ENCODE measurements around the gene EFHD2.

EFHD2 gene

GRCh38 chr1:15391366-15391765, 18.3 kb upstream of the EFHD2 start:
- Histone ChIP-seq H4K20me1 (ENCODE audit: insufficient read depth) (no peaks in the 10 kb centered on the region), H3K4me1 (ENCODE audit: low read depth, poor library complexity, severe bottlenecking) (no peaks in the 10 kb centered on the region), H3K36me3 (ENCODE audit: insufficient read depth) (no peaks in the 10 kb centered on the region), H3K4me3 (IDR thresholded peaks at IDR 0.05; ENCODE audit: insufficient read depth, low read depth, low read length) (no peak overlapping the region), H2AFZ (ENCODE audit: low read depth) (no peak overlapping the region), H3K27me3 (ENCODE audit: insufficient read depth, low read depth) (peaks cover 4% of the 10 kb centered on the region; the same call in 1 of the 2 replicates), H3K4me2 (no peak overlapping the region), H3K79me2 (ENCODE audit: insufficient read depth, low read depth) (no peaks in the 10 kb centered on the region), H3K9ac (no peak overlapping the region), H3K27ac (no peak overlapping the region)
- no peak for TF ChIP-seq CTCF (conservative IDR thresholded peaks at IDR 0.05; ENCODE audit: low read depth, low read length)

- TF ChIP-seq CTCF (conservative IDR thresholded peaks at IDR 0.05; ENCODE audit: low read depth, low read length): no peak
- H3K27me3 ChIP-seq (ENCODE audit: insufficient read depth, low read depth): peaks cover 4% of the 10 kb centered on the region; the same call in 1 of the 2 replicates
- no peaks in the 10 kb centered on the region for H3K36me3 ChIP-seq (ENCODE audit: insufficient read depth)
- no peak overlapping the region for H3K4me2 ChIP-seq
- no peaks in the 10 kb centered on the region for H3K79me2 ChIP-seq (ENCODE audit: insufficient read depth, low read depth)
- H4K20me1 ChIP-seq (ENCODE audit: insufficient read depth): no peaks in the 10 kb centered on the region
- no peak overlapping the region for H2AFZ ChIP-seq (ENCODE audit: low read depth)
- no peaks in the 10 kb centered on the region for H3K4me1 ChIP-seq (ENCODE audit: low read depth, poor library complexity, severe bottlenecking)
- H3K27ac ChIP-seq: no peak overlapping the region
- no peak overlapping the region for H3K9ac ChIP-seq
- H3K4me3 ChIP-seq (IDR thresholded peaks at IDR 0.05; ENCODE audit: insufficient read depth, low read depth, low read length): no peak overlapping the region
Observed at GRCh38 chr1:15393475-15394257, 16.0 kb upstream of the EFHD2 start.

GRCh38 chr1:15394258-15394690, 15.4 kb upstream of the EFHD2 start:
- H3K79me2 ChIP-seq (ENCODE audit: insufficient read depth, low read depth): no peaks in the 10 kb centered on the region
- H3K4me2 ChIP-seq: no peak overlapping the region
- no peak for TF ChIP-seq CTCF (conservative IDR thresholded peaks at IDR 0.05; ENCODE audit: low read depth, low read length)
- no peak overlapping the region for H2AFZ ChIP-seq (ENCODE audit: low read depth)
- H4K20me1 ChIP-seq (ENCODE audit: insufficient read depth): no peaks in the 10 kb centered on the region
- H3K9ac ChIP-seq: no peak overlapping the region
- H3K27ac ChIP-seq: no peak overlapping the region
- H3K36me3 ChIP-seq (ENCODE audit: insufficient read depth): no peaks in the 10 kb centered on the region
- peaks cover 4% of the 10 kb centered on the region; the same call in 1 of the 2 replicates for H3K27me3 ChIP-seq (ENCODE audit: insufficient read depth, low read depth)
- no peak overlapping the region for H3K4me3 ChIP-seq (IDR thresholded peaks at IDR 0.05; ENCODE audit: insufficient read depth, low read depth, low read length)
- H3K4me1 ChIP-seq (ENCODE audit: low read depth, poor library complexity, severe bottlenecking): no peaks in the 10 kb centered on the region

- peaks cover 2% of the 10 kb centered on the region; the same call in 1 of the 2 replicates for H3K27me3 ChIP-seq (ENCODE audit: insufficient read depth, low read depth)
- no peaks in the 10 kb centered on the region for H3K4me1 ChIP-seq (ENCODE audit: low read depth, poor library complexity, severe bottlenecking)
- TF ChIP-seq CTCF (conservative IDR thresholded peaks at IDR 0.05; ENCODE audit: low read depth, low read length): no peak
Observed at GRCh38 chr1:15397236-15397635, 12.5 kb upstream of the EFHD2 start.

More at GRCh38 chr1:15397236-15397635, 12.5 kb upstream of the EFHD2 start:
- Histone ChIP-seq H3K79me2 (ENCODE audit: insufficient read depth, low read depth) (no peaks in the 10 kb centered on the region), H3K4me3 (IDR thresholded peaks at IDR 0.05; ENCODE audit: insufficient read depth, low read depth, low read length) (no peak overlapping the region), H3K27ac (no peak overlapping the region), H3K4me2 (no peak overlapping the region), H3K9ac (no peak overlapping the region), H2AFZ (ENCODE audit: low read depth) (no peak overlapping the region), H3K36me3 (ENCODE audit: insufficient read depth) (no peaks in the 10 kb centered on the region), H4K20me1 (ENCODE audit: insufficient read depth) (no peaks in the 10 kb centered on the region)

All from KMS-11 (cell line).